ENCODE data around the gene CDCA3.
A peak's percentile ranks its signal among the peaks of the same experiment; 100 is the strongest.

CDCA3 gene

GRCh38 chr12:6831450-6831995, 19.6 kb downstream of the CDCA3 start:
- no peak for DNase-seq (ENCODE audit: low spot score)
- in situ Hi-C loops (cut with MboI; ENCODE audit: low sequenced_read_pairs, unreplicated experiment) = no loop called here
- no peak for TF ChIP-seq CTCF (IDR thresholded peaks at IDR 0.05; ENCODE audit: borderline replicate concordance, control extremely low read depth, extremely low read depth, insufficient read depth, missing control alignments)

GRCh38 chr12:6830999-6831398, 20.1 kb downstream of the CDCA3 start:
- TF ChIP-seq CTCF (IDR thresholded peaks at IDR 0.05; ENCODE audit: borderline replicate concordance, control extremely low read depth, extremely low read depth, insufficient read depth, missing control alignments) = no peak
- no peak for DNase-seq (ENCODE audit: low spot score)
- in situ Hi-C loops (cut with MboI; ENCODE audit: low sequenced_read_pairs, unreplicated experiment) = no loop called here

GRCh38 chr12:6830286-6830890, 20.7 kb downstream of the CDCA3 start:
- in situ Hi-C loops (cut with MboI; ENCODE audit: low sequenced_read_pairs, unreplicated experiment) = no loop called here
- no peak for DNase-seq (ENCODE audit: low spot score)
- no peak for TF ChIP-seq CTCF (IDR thresholded peaks at IDR 0.05; ENCODE audit: borderline replicate concordance, control extremely low read depth, extremely low read depth, insufficient read depth, missing control alignments)

GRCh38 chr12:6829536-6830220, 21.4 kb downstream of the CDCA3 start:
- in situ Hi-C loops (cut with MboI; ENCODE audit: low sequenced_read_pairs, unreplicated experiment) = loop anchor here (10.0 kb wide), 1 partner anchor 75 kb away; the partner anchor contains the start of gene MLF2
- TF ChIP-seq CTCF (IDR thresholded peaks at IDR 0.05; ENCODE audit: borderline replicate concordance, control extremely low read depth, extremely low read depth, insufficient read depth, missing control alignments) = no peak
- DNase-seq (ENCODE audit: low spot score) = no peak

- peak; percentile 71 for DNase-seq (ENCODE audit: low spot score)
- no peak for TF ChIP-seq CTCF (IDR thresholded peaks at IDR 0.05; ENCODE audit: borderline replicate concordance, control extremely low read depth, extremely low read depth, insufficient read depth, missing control alignments)
- in situ Hi-C loops (cut with MboI; ENCODE audit: low sequenced_read_pairs, unreplicated experiment) = loop anchor here (10.0 kb wide), 1 partner anchor 74 kb away; the partner anchor contains the start of gene MLF2
Observed at GRCh38 chr12:6828781-6829535, 22.1 kb downstream of the CDCA3 start.

All from GM13976 (cell line).